Testis (tissue), 3 donors: Measurements from ENCODE around the gene SZT2. TPM values are rescaled to one million over a fixed set of nuclear protein-coding genes. Genes with fewer than 3 reads are reported as not detected.

ENCODE experiments used
- DNase-seq: peaks from one replicate; pipeline ENCODE4 v3.0.0-alpha.2; 2019
- H3K27ac ChIP-seq, 2 donors: fragments of 200-600 bp; sonication (generic); one replicate each; pipeline ENCODE4 v1.5.1; 2019
- H3K27me3 ChIP-seq: fragments of 200-600 bp; sonication (generic); one replicate; pipeline ENCODE4 v1.5.1; 2019
- H3K36me3 ChIP-seq: fragments of 200-600 bp; sonication (generic); one replicate; pipeline ENCODE4 v1.5.1; 2017; ENCODE audit warnings: low read depth; ENCODE audit errors: missing control alignments
- H3K4me1 ChIP-seq: fragments of 200-600 bp; sonication (generic); one replicate; pipeline ENCODE4 v1.5.1; 2019
- H3K4me3 ChIP-seq, 2 donors: fragments of 200-600 bp; sonication (generic); one replicate each; pipeline ENCODE4 v1.5.1; 2017 to 2019
- H3K9me3 ChIP-seq: fragments of 200-600 bp; sonication (generic); one replicate; pipeline ENCODE4 v1.5.1; 2017
- POLR2A ChIP-seq: fragments of 450-650 bp; IDR thresholded peaks from one replicate; pipeline ENCODE4 v1.6.1; 2017; ENCODE audit warnings: antibody characterized with exemption, mild to moderate bottlenecking, moderate library complexity
- WGBS, 2 donors: methylation state at CpG; one replicate each; pipeline ENCODE4 v1.1.5; 2018; 5-methylcytosine and 5-hydroxymethylcytosine counted together
- intact Hi-C: fragments of 100-400 bp; cut with DNase I; formaldehyde crosslinking; loops from one replicate; pipeline ENCODE4 v1.15.1; 2023; ENCODE audit warnings: low total_unique reads
- polyA plus RNA-seq: library from polyadenylated mRNA; stranded (reverse); fragments of 350-450 nt; fragmentation: Illumina TruSeq; extraction: RNeasy Lipid Tissue Mini Kit (QIAGEN cat#74804); gene quantifications from one replicate; pipeline ENCODE4 v1.2.3, GENCODE V29; 2014; ENCODE audit warnings: low read depth, low replicate concordance; ENCODE audit not compliant: insufficient read depth
- total RNA-seq, 2 donors: library from RNA; depleted of rRNA; stranded (reverse); fragments of >200 nt; gene quantifications; one replicate each; pipeline ENCODE4 v1.2.3, GENCODE V29; 2016
- TF ChIP-seq, protein P1 (sequence below), 3 experiments: fragments of 450-650 bp in 2 of 3; fragments of 200-600 bp in 1 of 3; sonication (generic) in 1 of 3; IDR thresholded peaks; one replicate each; pipeline ENCODE4 v1.5.1; 2016 to 2019; ENCODE audit warnings: antibody characterized with exemption in 3 of 3, mild to moderate bottlenecking in 2 of 3, moderate library complexity in 1 of 3

The SZT2 gene
- total and polyA plus RNA-seq, 3 donors from 2014 or later: 40.0 to 115 (median 90.1) TPM

DNA sequence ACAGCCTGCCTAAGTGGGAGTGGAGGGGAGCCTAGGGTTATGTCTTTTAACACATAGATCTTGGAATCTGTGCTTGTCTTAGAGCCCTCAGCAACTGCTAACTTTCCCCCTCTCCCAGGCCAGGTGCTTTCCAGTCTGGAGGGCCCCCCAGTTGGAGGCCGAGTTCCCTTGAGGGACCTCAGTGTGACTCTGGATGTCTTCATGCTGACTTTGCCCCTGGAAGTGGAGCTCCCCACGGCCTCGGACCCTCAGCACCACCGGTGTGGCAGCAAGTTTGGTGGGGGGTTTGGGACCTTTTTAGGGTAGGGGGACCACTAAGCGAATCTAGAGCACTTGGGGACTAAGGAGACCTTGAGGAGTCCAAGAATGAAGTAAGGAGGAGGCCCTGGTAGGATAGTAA lies 41.1 kb downstream of the SZT2 start:
- Histone ChIP-seq H3K36me3 (no peaks in the 10 kb centered on the region), H3K4me1 (no peaks in the 10 kb centered on the region), H3K9me3 (no peaks in the 10 kb centered on the region), H3K27me3 (no peaks in the 10 kb centered on the region), H3K4me3 (no peak overlapping the region), H3K27ac (no peak overlapping the region)
- TF ChIP-seq, protein P1, sequence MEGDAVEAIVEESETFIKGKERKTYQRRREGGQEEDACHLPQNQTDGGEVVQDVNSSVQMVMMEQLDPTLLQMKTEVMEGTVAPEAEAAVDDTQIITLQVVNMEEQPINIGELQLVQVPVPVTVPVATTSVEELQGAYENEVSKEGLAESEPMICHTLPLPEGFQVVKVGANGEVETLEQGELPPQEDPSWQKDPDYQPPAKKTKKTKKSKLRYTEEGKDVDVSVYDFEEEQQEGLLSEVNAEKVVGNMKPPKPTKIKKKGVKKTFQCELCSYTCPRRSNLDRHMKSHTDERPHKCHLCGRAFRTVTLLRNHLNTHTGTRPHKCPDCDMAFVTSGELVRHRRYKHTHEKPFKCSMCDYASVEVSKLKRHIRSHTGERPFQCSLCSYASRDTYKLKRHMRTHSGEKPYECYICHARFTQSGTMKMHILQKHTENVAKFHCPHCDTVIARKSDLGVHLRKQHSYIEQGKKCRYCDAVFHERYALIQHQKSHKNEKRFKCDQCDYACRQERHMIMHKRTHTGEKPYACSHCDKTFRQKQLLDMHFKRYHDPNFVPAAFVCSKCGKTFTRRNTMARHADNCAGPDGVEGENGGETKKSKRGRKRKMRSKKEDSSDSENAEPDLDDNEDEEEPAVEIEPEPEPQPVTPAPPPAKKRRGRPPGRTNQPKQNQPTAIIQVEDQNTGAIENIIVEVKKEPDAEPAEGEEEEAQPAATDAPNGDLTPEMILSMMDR (IDR thresholded peaks at IDR 0.05): no peak
- TF ChIP-seq POLR2A: no peak
- DNase-seq: no peak
- WGBS, 2 donors: 87 to 92% methylated on average over 5 of the region's 5 CpGs
- intact Hi-C loops: no loop called here

GRCh38 chr1:43431676-43432075 lies 42.0 kb downstream of the SZT2 start:
- no peak overlapping the region for H3K27ac ChIP-seq
- TF ChIP-seq, protein P1 (IDR thresholded peaks at IDR 0.05): no peak
- no peak for TF ChIP-seq POLR2A
- 94 to 96% methylated on average over 9 of the region's 9 CpGs for WGBS, 2 donors
- intact Hi-C loops: no loop called here
- no peak overlapping the region for H3K4me3 ChIP-seq
- no peaks in the 10 kb centered on the region for H3K27me3 ChIP-seq
- DNase-seq: no peak
- H3K4me1 ChIP-seq: no peaks in the 10 kb centered on the region
- H3K9me3 ChIP-seq: no peaks in the 10 kb centered on the region
- H3K36me3 ChIP-seq: no peaks in the 10 kb centered on the region

- no peak for DNase-seq
- 91 to 95% methylated on average over 6 to 9 of the region's 9 CpGs for WGBS, 2 donors
- Histone ChIP-seq H3K4me3 (no peak overlapping the region), H3K9me3 (no peaks in the 10 kb centered on the region), H3K27me3 (no peaks in the 10 kb centered on the region), H3K36me3 (no peaks in the 10 kb centered on the region), H3K27ac (no peak overlapping the region), H3K4me1 (no peaks in the 10 kb centered on the region)
- intact Hi-C loops: no loop called here
- TF ChIP-seq POLR2A: no peak
- TF ChIP-seq, protein P1 (IDR thresholded peaks at IDR 0.05): no peak
These were observed 42.6 kb downstream of the SZT2 start for GRCh38 chr1:43432171-43432860.

DNA sequence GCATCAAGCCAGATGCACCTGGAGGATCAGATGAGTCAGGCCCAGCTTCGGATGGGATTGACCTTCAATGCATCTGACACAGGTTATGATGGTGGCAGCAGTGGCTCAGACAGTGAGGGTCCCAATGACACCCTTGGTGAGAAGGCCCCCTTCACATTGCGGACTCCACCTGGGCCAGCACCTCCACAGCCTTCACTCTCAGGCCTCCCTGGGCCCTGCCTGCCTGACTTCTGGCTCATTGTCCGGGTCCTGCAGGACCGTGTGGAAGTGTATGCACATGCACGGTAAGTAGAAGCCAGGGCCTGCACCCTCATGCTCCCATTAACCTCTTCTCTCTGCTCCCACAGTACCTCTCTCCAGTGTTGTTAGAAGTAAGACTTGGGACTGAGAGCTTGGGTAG lies 43.2 kb downstream of the SZT2 start:
- 80 to 88% methylated on average over 4 to 5 of the region's 5 CpGs for WGBS, 2 donors
- no peaks in the 10 kb centered on the region for H3K27me3 ChIP-seq
- H3K27ac ChIP-seq: no peak overlapping the region
- TF ChIP-seq POLR2A: no peak
- TF ChIP-seq, protein P1 (IDR thresholded peaks at IDR 0.05): no peak
- no peaks in the 10 kb centered on the region for H3K4me1 ChIP-seq
- H3K9me3 ChIP-seq: no peaks in the 10 kb centered on the region
- no peak overlapping the region for H3K4me3 ChIP-seq
- intact Hi-C loops: no loop called here
- no peak for DNase-seq
- H3K36me3 ChIP-seq: no peaks in the 10 kb centered on the region

GRCh38 chr1:43434256-43434655 lies 44.6 kb downstream of the SZT2 start:
- no peaks in the 10 kb centered on the region for H3K27me3 ChIP-seq
- no peaks in the 10 kb centered on the region for H3K36me3 ChIP-seq
- H3K4me1 ChIP-seq: no peaks in the 10 kb centered on the region
- H3K27ac ChIP-seq: no peak overlapping the region
- H3K9me3 ChIP-seq: no peaks in the 10 kb centered on the region
- TF ChIP-seq POLR2A: no peak
- TF ChIP-seq, protein P1 (IDR thresholded peaks at IDR 0.05): no peak
- whole genome bisulfite sequencing, 2 donors: 86 to 95% methylated on average over 7 of the region's 7 CpGs
- intact Hi-C loops: no loop called here
- DNase-seq: no peak
- no peak overlapping the region for H3K4me3 ChIP-seq
